Jurkat, Clone E6-1 (cell line): ENCODE data around the gene NUF2. TPM values are rescaled to one million over a fixed set of nuclear protein-coding genes. Genes with fewer than 3 reads are reported as not detected.
A peak's percentile ranks its signal among the peaks of the same experiment; 100 is the strongest.
"Not testable (repeated sequence)": the region's sequence is repeated elsewhere in the genome, so short reads cannot be mapped to it uniquely, and the experiment has no call there.

Source experiments
- DNase-seq: peaks from one replicate; pipeline ENCODE4 v3.0.0-alpha.2; 2011; ENCODE audit warnings: low read depth, low spot score
- H3K4me3 ChIP-seq: 2 replicates; pipeline ENCODE4 v1.5.1; 2011; ENCODE audit warnings: mild to moderate bottlenecking, low read length, control low read depth, moderate library complexity
- polyA plus RNA-seq: library from polyadenylated mRNA; unstranded; fragments of >200 nt; gene quantifications from one replicate; pipeline ENCODE4 v1.2.1, GENCODE V29; 2012; ENCODE audit warnings: missing spikeins; ENCODE audit not compliant: insufficient read length, insufficient read depth

NUF2 gene
- polyA plus RNA-seq = 73.9 TPM

DNA sequence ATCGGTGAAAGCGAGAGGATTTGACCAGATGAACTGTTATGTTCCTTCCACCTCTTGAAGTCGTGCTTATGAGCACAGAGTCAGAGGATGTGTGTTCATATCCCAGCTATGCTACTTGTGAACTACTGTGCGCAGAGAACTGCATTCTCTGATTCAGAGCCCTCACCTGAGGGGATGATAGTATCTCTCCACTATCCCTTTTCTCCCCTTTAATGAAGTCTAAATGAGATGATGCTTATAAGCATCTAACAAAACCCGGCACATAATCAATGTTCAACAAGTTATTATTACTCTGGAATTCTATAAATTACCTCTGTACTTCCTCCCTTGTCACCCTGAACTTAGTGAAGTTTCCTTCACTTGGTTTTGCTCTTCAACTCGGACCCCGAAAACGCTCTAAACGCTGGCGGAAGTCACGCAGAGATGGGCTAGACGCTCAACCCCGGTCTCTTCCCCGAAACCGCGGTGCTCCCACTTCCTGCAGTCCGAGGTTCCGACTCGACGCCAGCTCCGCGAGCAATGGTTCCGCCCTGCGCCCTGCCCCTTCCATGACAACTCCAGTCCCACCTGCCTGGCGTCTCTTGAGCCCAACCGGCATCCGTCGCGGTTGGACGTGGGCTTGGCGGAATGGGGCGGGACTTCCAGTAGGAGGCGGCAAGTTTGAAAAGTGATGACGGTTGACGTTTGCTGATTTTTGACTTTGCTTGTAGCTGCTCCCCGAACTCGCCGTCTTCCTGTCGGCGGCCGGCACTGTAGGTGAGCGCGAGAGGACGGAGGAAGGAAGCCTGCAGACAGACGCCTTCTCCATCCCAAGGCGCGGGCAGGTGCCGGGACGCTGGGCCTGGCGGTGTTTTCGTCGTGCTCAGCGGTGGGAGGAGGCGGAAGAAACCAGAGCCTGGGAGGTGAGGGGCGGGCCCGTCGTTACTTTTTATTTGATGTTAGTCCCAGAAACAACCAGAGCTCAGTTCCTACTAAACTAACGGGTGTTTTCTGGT, at the start of gene NUF2:
Gene NUF2, plus strand, starts transcription at position 644 of the 995 bp plus-strand sequence. CDS start 4,098 bp downstream, outside the sequence.
- peak; percentile 99 for DNase-seq
- H3K4me3 ChIP-seq = peak within 1 kb of the TSS; percentile 95

DNA sequence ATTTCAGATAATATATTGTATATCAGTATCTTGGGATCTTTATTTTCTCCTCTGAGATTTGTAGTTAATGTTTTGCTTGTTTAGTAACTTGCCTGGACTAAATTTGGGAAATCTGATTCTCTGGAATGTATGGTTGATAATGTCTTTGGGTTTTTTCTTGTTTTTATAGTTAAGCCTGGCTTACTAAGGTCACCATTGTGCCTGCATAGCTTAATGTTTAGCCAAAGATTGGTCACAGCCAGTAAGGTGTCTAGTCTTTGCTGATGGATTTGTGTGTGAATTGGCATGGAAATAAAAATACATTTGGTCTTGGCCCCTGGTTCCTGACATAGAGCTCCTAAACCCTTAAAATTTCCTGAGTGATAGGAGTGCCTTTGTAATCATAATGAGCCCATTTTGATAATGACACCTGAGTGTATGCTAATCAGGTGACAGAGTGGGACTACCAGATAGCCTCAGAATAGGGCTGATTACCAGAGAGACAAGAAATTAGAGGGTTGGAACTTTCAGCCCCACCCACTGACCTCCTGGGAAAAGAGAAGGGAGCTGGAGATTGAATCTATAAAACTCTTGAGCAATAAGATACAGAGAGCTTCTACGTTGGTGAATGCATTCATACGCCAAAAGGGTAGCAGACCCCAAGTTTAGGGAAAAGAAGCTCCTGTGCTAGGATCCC, 47.9 kb upstream of the NUF2 start:
- no peak overlapping the region for H3K4me3 ChIP-seq
- no peak for DNase-seq

DNA sequence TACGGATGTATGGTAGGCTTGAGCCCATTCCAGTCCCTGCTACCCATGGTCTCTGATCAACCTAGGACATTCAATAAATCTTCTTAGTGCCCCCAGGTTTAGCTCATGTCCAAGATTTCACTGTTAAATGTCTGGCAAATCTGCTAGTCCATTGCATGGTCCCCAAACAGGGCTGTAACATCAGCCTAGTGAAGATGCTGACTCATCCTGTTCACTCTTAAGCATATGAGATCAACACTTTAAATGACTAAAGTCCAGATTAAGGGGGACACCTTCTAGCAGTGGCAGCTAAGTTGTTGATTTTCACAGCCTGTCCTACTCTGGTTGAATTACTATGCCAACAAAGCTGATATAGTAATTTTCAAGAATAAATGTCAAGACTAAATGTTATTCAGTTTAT, 46.5 kb upstream of the NUF2 start:
- DNase-seq = no peak

DNA sequence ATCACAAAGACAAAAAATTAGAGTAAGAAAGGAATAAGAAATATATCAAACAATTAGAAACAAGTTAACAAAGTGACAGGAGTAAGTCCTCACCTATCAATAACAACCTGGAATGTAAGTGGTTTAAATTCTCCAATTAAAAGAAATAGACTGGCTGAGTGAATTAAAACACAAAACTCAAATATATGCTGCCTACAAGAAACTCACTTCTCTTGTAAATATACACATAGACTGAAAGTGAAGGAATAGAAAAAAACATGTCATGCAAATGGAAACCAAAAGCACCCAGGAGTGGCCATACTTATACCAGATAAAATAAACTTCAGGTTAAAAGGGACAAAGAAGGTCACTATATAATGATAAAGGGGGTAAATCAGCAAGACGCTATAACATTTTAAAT, 43.2 kb upstream of the NUF2 start:
- no peak for DNase-seq
- H3K4me3 ChIP-seq = no peak overlapping the region

More for the DNA sequence above, 46.5 kb upstream of the NUF2 start:
- H3K4me3 ChIP-seq = no peak overlapping the region

DNA sequence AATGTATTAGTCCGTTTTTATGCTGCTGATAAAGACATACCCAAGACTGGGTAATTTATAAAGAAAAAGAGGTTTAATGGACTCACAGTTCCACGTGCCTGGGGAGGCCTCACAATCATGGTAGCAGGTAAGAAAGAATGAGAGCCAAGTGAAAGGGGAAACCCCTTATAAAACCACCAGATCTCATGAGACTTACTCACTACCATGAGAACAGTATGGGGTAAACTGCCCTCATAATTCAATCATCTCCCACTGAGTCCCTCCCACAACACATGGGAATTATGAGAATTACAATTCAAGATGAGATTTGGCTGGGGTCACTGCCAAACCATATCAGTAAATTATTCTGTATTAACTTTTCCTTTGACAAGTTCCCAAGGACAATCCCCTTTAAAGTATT, 36.9 kb upstream of the NUF2 start:
- not testable (repeated sequence) for DNase-seq, H3K4me3 ChIP-seq

DNA sequence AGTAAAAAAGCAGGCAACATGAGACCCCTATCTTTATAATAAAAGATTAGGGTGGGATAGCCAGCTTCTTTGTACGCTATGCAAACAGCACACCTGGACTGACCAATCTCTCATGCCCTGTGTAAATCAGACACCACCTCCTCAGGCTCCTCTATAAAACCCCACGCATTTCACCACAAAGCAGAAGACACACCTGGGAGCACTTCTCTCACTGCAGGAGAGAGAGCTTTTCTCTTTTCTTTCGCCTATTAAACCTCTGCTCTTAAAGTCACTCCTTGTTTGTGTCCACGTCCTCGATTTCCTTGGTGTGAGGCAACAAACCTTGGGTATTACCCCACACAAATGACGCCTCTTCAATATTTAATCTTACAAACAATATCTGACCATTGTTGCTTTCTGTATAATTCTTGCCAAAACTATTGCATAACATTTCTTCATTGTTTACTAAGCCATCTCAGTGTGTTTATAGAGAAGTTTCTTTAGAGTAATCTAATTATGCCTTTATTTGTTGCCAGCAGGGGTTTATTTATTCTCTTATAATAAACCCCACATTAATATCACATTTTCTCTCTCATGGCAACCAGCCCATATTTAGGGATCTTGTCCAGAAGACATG, 31.6 kb upstream of the NUF2 start:
- DNase-seq = no peak
- no peak overlapping the region for H3K4me3 ChIP-seq

DNA sequence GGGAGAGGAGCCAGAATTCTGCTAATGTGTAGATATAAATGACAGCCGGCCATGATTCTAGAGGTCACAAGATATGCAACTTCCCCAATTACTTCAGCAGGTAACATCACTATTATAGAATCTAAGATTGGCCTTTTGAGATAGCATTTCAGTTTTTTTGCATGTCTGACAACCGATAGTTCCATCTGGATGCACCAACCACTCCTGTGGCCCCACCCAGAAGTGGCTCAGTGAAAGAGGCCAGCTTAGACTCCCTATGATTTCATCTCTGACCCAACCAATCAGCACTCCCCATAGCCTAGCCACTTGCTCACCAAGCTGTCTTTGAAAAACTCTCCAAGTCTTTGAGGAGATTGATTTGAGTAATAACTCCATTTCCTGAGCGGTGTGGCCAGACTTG, 30.3 kb upstream of the NUF2 start:
- H3K4me3 ChIP-seq = no peak overlapping the region
- no peak for DNase-seq

DNA sequence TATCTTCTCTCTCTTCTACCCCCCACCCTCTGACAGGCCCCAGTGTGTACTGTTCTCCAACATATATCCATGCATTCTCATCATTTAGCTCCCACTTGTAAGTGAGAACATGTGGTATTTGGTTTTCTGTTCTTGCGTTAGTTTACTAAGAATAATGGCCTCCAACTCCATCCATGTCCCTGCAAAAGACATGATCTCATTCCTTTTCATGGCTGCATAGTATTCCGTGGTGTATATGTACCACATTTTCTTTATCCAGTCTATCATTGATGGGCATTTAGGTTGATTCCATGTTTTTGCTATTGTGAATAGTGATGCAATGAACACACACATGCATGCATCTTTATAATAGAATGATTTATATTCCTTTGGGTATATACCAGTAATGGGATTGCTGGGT, 29.6 kb upstream of the NUF2 start:
- H3K4me3 ChIP-seq, DNase-seq: not testable (repeated sequence)

DNA sequence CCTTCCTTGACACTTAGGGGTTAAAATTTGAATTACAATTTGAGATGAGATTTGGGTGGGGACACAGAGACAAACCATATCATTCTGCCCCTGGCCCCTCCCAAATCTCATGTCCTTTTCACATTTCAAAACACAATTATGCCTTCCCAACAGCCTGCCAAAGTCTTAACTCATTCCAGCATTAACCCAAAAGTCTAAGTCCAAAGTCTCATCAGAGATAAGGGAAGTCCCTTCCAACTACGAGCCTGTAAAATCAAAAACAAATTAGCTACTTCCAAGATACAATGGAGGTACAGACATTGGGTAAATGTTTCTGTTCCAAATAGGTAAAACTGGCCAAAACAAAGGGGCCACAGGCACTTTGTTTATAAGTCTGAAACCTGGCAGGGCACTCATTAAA, 28.3 kb upstream of the NUF2 start:
- H3K4me3 ChIP-seq, DNase-seq: not testable (repeated sequence)

DNA sequence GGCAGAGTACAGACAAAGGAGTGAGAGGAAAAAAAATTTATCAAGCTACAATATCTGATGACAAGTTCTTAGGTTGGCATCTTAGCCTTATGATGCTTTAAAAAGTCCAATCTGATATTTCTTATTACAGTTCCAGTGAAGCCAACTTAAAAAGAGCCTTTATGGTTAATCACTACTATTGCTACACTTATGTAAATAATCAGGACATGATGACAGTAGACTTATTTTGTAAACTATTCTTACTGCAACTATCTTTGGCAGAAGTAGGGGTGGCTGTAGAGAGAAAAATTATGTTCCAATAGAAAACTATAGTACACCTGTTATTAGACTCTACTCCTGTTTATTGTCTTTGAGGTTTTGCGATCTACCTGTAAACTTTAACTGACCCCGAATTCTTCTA, 25.8 kb upstream of the NUF2 start:
- DNase-seq = no peak
- H3K4me3 ChIP-seq = no peak overlapping the region

DNA sequence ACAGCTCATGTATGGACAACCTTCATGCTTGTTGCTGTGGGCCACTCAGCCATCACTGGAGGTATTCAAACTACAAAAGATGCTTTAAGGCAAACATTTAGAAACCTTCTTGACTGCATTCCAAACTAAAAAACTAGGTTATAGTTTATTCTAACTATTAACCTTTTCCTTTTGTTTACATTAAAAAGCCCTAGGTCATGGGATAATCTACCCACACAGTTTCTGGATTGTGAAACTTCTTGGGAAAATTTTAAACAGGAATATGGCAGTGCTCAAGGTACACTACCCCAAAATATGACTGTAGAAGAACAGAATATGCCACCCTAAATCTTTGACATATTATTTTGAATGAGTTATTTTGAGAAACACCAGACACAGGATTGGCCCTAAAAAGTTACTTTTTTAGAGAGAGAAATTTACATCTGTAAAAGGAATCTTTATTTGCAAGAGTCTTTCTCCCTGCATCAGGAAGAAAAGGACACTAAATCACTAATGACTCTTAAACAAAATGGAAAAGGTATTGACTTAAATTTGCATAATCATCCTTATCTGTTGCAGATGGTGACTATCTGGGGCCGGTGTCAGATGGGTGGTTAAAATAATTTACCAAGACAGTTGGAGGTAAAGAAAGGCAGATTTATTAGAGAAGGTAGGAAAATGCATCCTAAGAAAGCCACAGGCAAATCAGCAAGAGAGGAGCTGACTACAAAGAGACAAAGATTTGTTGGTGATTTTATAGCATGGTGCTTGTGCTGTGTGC, 25.1 kb upstream of the NUF2 start:
- DNase-seq = no peak
- no peak overlapping the region for H3K4me3 ChIP-seq

DNA sequence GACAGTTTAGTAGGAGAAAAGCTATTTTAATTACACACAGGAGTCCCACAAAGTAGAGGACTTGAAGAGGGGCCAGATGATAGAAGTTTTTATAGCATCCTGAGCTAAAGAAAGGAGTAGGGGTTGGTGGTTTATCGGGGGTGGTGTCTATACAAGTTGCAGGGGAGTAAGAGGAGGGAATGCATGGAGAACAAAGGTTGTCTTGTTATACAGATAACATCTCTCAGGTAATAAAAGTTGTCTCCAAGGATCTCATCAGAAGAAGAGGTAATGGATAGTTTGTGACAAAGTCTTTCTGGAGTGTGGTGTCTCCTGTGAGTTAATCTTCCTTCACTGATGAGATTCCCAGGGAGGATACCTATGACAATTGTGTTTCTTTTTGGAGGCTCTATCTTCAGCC, 23.4 kb upstream of the NUF2 start:
- no peak overlapping the region for H3K4me3 ChIP-seq
- no peak for DNase-seq

DNA sequence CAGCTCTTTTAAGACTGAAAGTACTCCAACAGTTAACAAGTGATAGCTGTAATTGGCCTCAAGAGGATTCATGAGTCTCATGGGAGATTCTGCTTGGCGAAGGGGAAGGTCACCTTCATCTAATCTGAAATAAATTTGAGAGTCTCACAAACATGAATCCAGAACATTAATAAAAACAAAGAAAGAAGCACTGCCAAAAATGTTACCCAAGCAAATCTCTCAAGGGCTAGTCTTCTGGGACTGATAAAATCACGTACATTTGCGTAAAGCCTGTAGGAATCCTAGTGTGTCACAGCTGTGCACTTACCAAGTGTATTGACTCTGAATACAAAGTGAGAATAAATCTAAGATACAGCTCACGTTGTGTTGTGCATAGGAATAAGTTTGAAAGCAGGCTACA, 21.2 kb upstream of the NUF2 start:
- H3K4me3 ChIP-seq = no peak overlapping the region
- no peak for DNase-seq

DNA sequence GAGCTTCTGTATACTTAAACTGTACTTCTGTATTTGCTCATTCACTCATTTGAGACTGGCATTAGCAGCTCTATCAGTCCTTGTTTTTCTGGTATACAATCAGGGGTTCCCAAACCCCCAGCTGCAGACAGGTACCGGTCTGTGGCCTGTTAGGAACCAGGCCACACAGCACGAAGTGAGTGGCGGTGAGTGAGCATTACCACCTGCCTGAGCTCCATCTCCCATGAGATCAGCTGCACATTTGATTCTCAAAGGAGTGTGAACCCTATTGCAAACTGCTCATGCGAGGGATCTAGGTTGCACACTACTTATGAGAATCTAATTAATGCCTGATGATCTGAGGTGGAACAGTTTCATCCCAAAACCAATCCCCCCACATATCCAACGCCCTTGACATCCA, 18.2 kb upstream of the NUF2 start:
- no peak overlapping the region for H3K4me3 ChIP-seq
- no peak for DNase-seq

DNA sequence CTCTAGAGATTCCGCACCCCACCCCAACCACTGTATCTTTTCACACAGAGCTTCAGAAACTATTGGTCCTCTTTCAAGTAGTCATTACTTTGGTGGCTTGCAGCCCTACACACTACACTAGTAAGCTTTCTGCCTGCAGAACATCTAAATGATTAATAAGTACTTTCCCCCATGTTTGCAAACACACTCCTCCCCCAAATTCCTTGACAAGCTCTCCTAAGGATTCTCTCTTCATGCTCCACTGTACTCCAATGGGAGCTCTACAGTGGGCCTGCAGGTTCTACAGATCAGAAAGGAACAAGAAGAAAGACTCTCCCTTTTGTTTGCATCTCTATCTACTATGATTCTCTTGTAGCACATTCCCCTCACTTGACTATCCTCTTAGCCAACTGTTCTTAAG, 16.3 kb upstream of the NUF2 start:
- no peak for DNase-seq

DNA sequence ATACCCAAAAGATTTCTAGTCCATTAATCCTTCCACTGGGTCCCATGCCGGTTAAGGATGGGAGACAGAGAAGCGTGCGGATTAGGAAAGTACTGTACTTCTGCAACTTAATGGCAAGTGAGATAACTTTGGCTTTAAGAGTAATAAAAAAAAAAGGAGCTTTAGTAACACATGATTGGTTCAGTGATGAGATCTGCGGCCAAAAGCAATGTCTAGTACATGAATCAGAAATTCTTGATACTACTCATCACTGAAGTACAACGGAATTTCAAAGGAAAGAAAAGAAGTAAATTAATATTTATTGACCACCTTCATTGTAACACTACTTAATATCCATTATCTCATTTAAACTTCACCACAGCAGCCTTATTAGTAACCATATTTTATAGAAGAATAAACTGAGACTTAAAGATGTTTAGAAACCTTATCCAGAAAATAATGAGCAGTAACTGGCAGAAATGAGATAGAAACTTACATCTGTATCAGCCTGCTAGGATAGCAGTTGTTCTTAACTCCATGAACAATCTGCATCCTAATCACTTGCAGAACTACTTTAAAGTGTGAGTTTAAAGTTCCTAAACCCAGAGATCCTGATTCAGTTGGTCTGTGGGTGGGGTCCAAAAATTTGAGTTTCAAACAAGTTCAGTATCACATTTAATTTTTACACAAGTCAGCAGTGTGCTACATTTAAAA, 14.1 kb upstream of the NUF2 start:
- no peak overlapping the region for H3K4me3 ChIP-seq
- no peak for DNase-seq

More for the DNA sequence above, 16.3 kb upstream of the NUF2 start:
- no peak overlapping the region for H3K4me3 ChIP-seq

DNA sequence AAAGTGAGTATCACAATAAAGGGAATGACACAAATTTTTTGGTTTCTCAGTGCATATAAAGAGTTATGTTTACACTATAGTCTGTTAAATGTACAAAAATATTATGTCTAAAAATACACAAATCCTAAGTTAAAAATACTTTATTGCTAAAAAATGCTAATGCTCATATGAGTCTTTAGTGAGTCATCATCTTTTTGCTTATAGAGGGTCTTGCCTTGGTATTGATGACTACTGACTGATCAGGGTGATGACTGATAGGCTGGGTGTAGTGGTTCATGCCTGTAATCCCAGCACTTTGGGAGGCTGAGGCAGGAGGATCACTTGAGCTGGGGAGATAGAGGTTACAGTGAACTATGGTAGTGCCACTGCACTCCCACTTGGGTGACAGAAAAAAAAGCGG, 12.9 kb upstream of the NUF2 start:
- no peak overlapping the region for H3K4me3 ChIP-seq
- DNase-seq = no peak

DNA sequence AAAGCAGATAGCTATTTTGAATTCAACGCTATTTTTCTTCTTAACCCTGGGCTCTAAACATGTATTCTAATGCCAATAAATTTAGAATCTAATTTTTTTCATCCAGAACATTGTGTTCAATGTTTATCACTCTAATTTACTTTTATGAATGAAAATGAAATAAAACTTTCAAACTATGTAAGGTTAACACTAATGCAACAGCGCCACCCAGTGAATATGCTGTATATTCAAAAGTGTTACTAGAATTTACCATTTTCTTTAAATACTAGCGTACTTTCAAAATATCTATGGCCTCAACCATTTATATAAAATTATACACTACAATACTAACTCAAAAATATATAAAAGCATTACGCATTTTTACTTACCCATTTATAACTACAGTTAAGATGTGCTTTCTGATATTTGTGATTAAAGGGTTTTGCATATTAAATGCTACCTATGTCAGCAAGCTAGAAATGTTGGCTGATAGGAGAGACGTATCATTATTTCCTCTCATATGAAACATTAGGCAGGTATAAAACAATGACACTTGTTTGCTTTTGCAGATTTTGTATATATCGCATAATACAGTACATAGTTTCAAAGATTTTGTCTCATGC, 5.9 kb upstream of the NUF2 start:
- DNase-seq = peak; percentile 41

More for the DNA sequence above, 5.9 kb upstream of the NUF2 start:
- H3K4me3 ChIP-seq = no peak overlapping the region
